Parathyroid adenoma (tissue), 2 donors: ENCODE results near the gene CERK.

Experiments used
- H2AFZ ChIP-seq: fragments of 300-600 bp; sonication (generic); one replicate; pipeline ENCODE4 v1.7.0; 2017; ENCODE audit warnings: antibody characterized with exemption, mild to moderate bottlenecking
- H3K27ac ChIP-seq: fragments of 300-600 bp; sonication (generic); one replicate; pipeline ENCODE4 v1.7.0; 2017
- H3K27me3 ChIP-seq: fragments of 300-600 bp; sonication (generic); one replicate; pipeline ENCODE4 v1.7.0; 2017; ENCODE audit warnings: low read length; ENCODE audit not compliant: control insufficient read depth, insufficient read depth
- H3K36me3 ChIP-seq: fragments of 300-600 bp; sonication (generic); one replicate; pipeline ENCODE4 v1.7.0; 2017; ENCODE audit warnings: low read length; ENCODE audit not compliant: control insufficient read depth, insufficient read depth
- H3K4me1 ChIP-seq: fragments of 300-600 bp; sonication (generic); one replicate; pipeline ENCODE4 v1.7.0; 2017; ENCODE audit warnings: control low read depth
- H3K4me2 ChIP-seq: fragments of 300-600 bp; sonication (generic); one replicate; pipeline ENCODE4 v1.7.0; 2017; ENCODE audit warnings: low read length
- H3K4me3 ChIP-seq: fragments of 300-600 bp; sonication (generic); one replicate; pipeline ENCODE4 v1.7.0; 2017; ENCODE audit warnings: low read depth, low read length
- H3K79me2 ChIP-seq: fragments of 300-600 bp; sonication (generic); one replicate; pipeline ENCODE4 v1.7.0; 2017; ENCODE audit warnings: control low read depth
- H3K9ac ChIP-seq: fragments of 300-600 bp; sonication (generic); one replicate; pipeline ENCODE4 v1.7.0; 2017; ENCODE audit warnings: mild to moderate bottlenecking
- H3K9me3 ChIP-seq: fragments of 300-600 bp; sonication (generic); one replicate; pipeline ENCODE4 v1.7.0; 2017; ENCODE audit warnings: low read length; ENCODE audit not compliant: control insufficient read depth
- TF ChIP-seq, protein P1 (sequence below): fragments of 300-600 bp; sonication (generic); IDR thresholded peaks from one replicate; pipeline ENCODE4 v1.7.0; 2017; ENCODE audit warnings: antibody characterized with exemption, mild to moderate bottlenecking
- donor health status: primary hyperparathyroidism.

CERK gene

DNA sequence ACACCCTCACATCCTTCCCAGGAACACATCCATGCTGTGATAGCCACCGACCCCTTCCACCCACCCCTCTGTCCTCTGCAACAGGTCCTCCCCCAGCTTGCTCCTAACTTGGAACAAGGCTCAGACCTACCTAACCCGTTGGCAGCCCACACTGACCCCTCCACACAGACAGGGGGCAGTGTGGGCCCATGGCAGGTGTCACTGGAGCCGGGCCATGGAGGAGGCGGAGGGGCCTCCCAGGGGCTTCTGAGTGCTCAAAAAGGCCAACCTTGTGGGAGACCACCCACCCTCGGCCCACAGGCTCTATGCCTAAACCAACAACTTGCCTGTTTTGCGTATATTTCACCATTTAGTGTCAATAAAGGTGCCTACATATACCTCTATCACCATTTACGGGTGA is 57.0 kb downstream of the CERK start:
- H3K4me1 ChIP-seq: no peaks in the 10 kb centered on the region
- TF ChIP-seq, protein P1, sequence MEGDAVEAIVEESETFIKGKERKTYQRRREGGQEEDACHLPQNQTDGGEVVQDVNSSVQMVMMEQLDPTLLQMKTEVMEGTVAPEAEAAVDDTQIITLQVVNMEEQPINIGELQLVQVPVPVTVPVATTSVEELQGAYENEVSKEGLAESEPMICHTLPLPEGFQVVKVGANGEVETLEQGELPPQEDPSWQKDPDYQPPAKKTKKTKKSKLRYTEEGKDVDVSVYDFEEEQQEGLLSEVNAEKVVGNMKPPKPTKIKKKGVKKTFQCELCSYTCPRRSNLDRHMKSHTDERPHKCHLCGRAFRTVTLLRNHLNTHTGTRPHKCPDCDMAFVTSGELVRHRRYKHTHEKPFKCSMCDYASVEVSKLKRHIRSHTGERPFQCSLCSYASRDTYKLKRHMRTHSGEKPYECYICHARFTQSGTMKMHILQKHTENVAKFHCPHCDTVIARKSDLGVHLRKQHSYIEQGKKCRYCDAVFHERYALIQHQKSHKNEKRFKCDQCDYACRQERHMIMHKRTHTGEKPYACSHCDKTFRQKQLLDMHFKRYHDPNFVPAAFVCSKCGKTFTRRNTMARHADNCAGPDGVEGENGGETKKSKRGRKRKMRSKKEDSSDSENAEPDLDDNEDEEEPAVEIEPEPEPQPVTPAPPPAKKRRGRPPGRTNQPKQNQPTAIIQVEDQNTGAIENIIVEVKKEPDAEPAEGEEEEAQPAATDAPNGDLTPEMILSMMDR: no peak
- H3K36me3 ChIP-seq: no peaks in the 10 kb centered on the region
- no peak overlapping the region for H3K9ac ChIP-seq
- H3K4me3 ChIP-seq: no peak overlapping the region
- no peaks in the 10 kb centered on the region for H3K9me3 ChIP-seq
- H3K79me2 ChIP-seq: no peaks in the 10 kb centered on the region
- no peak overlapping the region for H3K27ac ChIP-seq
- H3K27me3 ChIP-seq: no peaks in the 10 kb centered on the region
- H2AFZ ChIP-seq: no peak overlapping the region
- H3K4me2 ChIP-seq: no peak overlapping the region

DNA sequence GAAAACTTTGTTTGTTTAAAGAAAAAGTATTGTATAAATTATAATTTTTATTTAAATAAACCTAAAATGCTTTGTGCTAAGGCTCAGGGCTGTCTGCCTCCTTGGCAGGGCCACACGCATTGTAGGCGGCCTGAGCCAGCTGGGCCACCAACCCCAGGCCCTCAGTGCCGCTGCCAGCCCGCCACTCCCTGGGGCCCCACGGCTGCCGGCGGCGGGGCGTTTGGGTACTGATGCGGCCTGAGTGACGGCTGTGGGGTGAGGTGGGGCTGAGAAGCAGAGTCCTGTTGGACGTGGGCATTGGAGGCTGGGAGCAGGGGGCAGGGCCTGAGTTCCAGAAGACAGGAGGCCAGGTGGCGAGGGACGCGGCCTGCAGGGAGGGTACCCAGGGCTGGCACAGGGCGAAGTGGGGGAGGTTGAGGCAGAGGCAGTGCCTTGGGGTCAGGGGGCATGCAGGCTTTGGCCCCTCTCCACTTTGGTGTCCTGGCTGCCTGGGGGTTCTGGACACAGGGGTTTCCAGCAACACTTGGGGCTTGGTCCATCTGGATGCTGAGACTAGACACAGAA is 58.3 kb downstream of the CERK start:
- no peaks in the 10 kb centered on the region for H3K27me3 ChIP-seq

GRCh38 chr22:46678785-46679700 is 59.0 kb downstream of the CERK start:
- no peak overlapping the region for H3K27ac ChIP-seq
- H3K27me3 ChIP-seq: no peaks in the 10 kb centered on the region
- H3K4me1 ChIP-seq: no peaks in the 10 kb centered on the region
- no peaks in the 10 kb centered on the region for H3K79me2 ChIP-seq
- no peak overlapping the region for H3K4me2 ChIP-seq
- no peak overlapping the region for H3K4me3 ChIP-seq
- TF ChIP-seq, protein P1: no peak
- H2AFZ ChIP-seq: no peak overlapping the region
- no peaks in the 10 kb centered on the region for H3K36me3 ChIP-seq
- no peaks in the 10 kb centered on the region for H3K9me3 ChIP-seq
- H3K9ac ChIP-seq: no peak overlapping the region

More for the DNA sequence above, 58.3 kb downstream of the CERK start:
- no peak overlapping the region for H3K27ac ChIP-seq
- TF ChIP-seq, protein P1: no peak
- no peak overlapping the region for H3K9ac ChIP-seq
- H3K4me3 ChIP-seq: no peak overlapping the region
- H3K79me2 ChIP-seq: no peaks in the 10 kb centered on the region
- no peak overlapping the region for H3K4me2 ChIP-seq
- H3K4me1 ChIP-seq: no peaks in the 10 kb centered on the region
- H3K9me3 ChIP-seq: no peaks in the 10 kb centered on the region
- H2AFZ ChIP-seq: no peak overlapping the region
- H3K36me3 ChIP-seq: no peaks in the 10 kb centered on the region

- Histone ChIP-seq H3K9me3 (no peaks in the 10 kb centered on the region), H3K4me3 (no peak overlapping the region), H3K4me1 (no peaks in the 10 kb centered on the region), H3K27me3 (no peaks in the 10 kb centered on the region), H3K36me3 (no peaks in the 10 kb centered on the region), H3K4me2 (no peak overlapping the region), H3K79me2 (no peaks in the 10 kb centered on the region), H3K27ac (no peak overlapping the region), H2AFZ (no peak overlapping the region), H3K9ac (no peak overlapping the region)
- TF ChIP-seq, protein P1: no peak
Observed at GRCh38 chr22:46678003-46678657, 59.9 kb downstream of the CERK start.
